Body of pancreas (tissue), 4 donors: ENCODE results near the gene IGFL4.

Source experiments
- POLR2A ChIP-seq, 3 donors: fragments of 450-650 bp; IDR thresholded peaks; one replicate each; pipeline ENCODE4 v1.6.1; 2016; ENCODE audit warnings: antibody characterized with exemption in 3 of 3, mild to moderate bottlenecking in 2 of 3
- TF ChIP-seq, protein P1 (sequence below), 7 experiments: fragments of 450-650 bp in 4 of 7; fragments of 200-600 bp in 3 of 7; sonication (generic) in 3 of 7; IDR thresholded peaks; one replicate each; pipeline ENCODE4 v1.5.1; 2016 to 2019; ENCODE audit warnings: antibody characterized with exemption in 7 of 7

DNA sequence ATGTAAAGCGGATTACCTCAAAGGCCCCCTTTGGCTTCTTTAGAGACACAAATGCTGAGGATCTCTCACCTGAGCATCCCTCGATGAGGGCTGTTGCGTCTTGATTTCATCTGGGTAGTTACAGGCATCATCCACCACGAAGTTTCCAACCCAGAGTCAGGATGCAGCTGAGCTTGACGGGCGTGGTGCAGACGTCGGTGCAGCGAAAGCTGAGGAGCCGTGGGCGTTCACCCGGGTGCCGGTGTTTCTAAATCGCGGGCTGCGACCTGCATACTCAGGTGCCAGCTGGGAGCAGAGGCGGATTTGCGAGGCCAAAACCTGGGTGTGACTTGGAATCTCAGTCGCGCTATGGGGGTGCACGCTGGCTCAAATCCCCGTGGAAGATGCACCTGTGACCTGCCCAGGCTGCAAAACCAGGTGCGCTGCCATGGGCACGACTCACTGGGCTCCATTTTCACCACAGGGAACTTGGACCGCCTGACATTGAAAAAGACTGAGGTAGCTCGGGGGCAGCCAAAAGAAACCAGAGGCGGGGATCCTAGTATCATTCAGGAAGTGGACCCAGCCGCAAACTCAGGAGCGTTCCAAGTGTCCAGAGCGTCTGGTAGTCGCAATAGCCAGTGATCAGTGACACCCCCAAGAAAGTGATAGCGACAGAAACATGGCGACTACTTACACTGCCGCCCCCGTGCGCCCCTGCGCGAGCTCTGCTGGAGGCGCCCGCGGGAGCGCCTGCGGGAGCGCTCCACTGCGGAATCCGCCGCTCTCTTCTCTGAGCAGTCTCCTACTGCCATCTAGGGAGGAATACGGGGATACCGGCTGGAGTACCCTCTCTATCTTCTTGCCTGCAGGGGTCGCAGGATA, 36.4 kb upstream of the IGFL4 start:
- TF ChIP-seq, protein P1, sequence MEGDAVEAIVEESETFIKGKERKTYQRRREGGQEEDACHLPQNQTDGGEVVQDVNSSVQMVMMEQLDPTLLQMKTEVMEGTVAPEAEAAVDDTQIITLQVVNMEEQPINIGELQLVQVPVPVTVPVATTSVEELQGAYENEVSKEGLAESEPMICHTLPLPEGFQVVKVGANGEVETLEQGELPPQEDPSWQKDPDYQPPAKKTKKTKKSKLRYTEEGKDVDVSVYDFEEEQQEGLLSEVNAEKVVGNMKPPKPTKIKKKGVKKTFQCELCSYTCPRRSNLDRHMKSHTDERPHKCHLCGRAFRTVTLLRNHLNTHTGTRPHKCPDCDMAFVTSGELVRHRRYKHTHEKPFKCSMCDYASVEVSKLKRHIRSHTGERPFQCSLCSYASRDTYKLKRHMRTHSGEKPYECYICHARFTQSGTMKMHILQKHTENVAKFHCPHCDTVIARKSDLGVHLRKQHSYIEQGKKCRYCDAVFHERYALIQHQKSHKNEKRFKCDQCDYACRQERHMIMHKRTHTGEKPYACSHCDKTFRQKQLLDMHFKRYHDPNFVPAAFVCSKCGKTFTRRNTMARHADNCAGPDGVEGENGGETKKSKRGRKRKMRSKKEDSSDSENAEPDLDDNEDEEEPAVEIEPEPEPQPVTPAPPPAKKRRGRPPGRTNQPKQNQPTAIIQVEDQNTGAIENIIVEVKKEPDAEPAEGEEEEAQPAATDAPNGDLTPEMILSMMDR (IDR thresholded peaks at IDR 0.05): peak; percentile 49 to 93 (median 69)
- TF ChIP-seq POLR2A (IDR thresholded peaks at IDR 0.05): no peak
